HUES64 (cell line): ENCODE results near the gene RPS4Y2.

Experiments used
- H3K27ac ChIP-seq: 2 replicates; pipeline ENCODE4 v1.7.0; 2013; ENCODE audit warnings: low read depth, low read length, inconsistent platforms
- H3K27me3 ChIP-seq: 2 replicates; pipeline ENCODE4 v1.6.1; 2013; ENCODE audit warnings: mild to moderate bottlenecking, low read length; ENCODE audit not compliant: insufficient read depth
- H3K36me3 ChIP-seq: 2 replicates; pipeline ENCODE4 v1.6.1; 2013; ENCODE audit warnings: mild to moderate bottlenecking, low read length; ENCODE audit not compliant: insufficient read depth
- H3K4me1 ChIP-seq: 2 replicates; pipeline ENCODE4 v1.6.1; 2013; ENCODE audit warnings: mild to moderate bottlenecking, low read length, moderate library complexity; ENCODE audit not compliant: insufficient read depth
- H3K4me3 ChIP-seq: 2 replicates; pipeline ENCODE4 v1.5.1; 2013; ENCODE audit warnings: mild to moderate bottlenecking, low read length, moderate library complexity
- H3K9ac ChIP-seq: 2 replicates; pipeline ENCODE4 v1.6.1; 2013; ENCODE audit warnings: mild to moderate bottlenecking, low read depth, low read length
- H3K9me3 ChIP-seq: 2 replicates; pipeline ENCODE4 v1.6.1; 2013; ENCODE audit warnings: low read depth, low read length; ENCODE audit not compliant: insufficient read depth
- WGBS: fragments of 150-250, 120-280 bp; methylation state at CpG from one replicate; pipeline ENCODE4 v1.1.7; 2013; ENCODE audit warnings: missing lambda C conversion rate; 5-methylcytosine and 5-hydroxymethylcytosine counted together

Gene RPS4Y2

GRCh38 chrY:20776104-20776503 is 20.2 kb downstream of the RPS4Y2 start:
- H3K4me1 ChIP-seq = no peaks in the 10 kb centered on the region
- H3K4me3 ChIP-seq = no peak overlapping the region
- no peaks in the 10 kb centered on the region for H3K27me3 ChIP-seq
- WGBS = 81% methylated on average over 3 of the region's 4 CpGs
- H3K36me3 ChIP-seq = no peaks in the 10 kb centered on the region
- H3K27ac ChIP-seq = no peak overlapping the region
- no peak overlapping the region for H3K9ac ChIP-seq
- H3K9me3 ChIP-seq = peaks cover 46% of the 10 kb centered on the region

- Histone ChIP-seq H3K4me3 (no peak overlapping the region), H3K9ac (no peak overlapping the region), H3K27me3 (no peaks in the 10 kb centered on the region), H3K27ac (no peak overlapping the region), H3K36me3 (no peaks in the 10 kb centered on the region), H3K4me1 (no peaks in the 10 kb centered on the region), H3K9me3 (peaks cover 50% of the 10 kb centered on the region)
- WGBS = 70% methylated on average over 3 of the region's 3 CpGs
Observed at GRCh38 chrY:20780104-20780654, 24.3 kb downstream of the RPS4Y2 start.

DNA sequence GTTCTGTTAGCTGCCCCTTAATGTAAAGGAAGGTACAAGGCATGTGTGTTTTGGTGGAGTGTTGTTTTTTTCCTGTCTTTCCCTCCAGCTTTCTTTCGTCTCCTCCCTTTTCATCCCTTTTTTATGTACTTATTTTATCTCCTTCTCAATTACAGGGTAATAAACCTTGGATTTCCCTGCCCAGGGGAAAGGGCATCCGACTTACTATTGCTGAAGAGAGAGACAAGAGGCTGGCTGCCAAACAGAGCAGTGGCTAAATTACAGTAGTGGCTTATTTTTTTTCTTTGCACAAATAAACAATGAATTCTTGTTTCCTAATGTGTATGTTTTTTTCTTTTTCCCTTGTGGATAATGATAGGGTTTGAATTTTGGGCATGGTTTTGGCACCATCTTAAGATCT is 24.9 kb downstream of the RPS4Y2 start:
- H3K4me1 ChIP-seq = no peaks in the 10 kb centered on the region
- no peaks in the 10 kb centered on the region for H3K27me3 ChIP-seq
- no peak overlapping the region for H3K9ac ChIP-seq
- no peak overlapping the region for H3K4me3 ChIP-seq
- H3K36me3 ChIP-seq = no peaks in the 10 kb centered on the region
- H3K27ac ChIP-seq = no peak overlapping the region
- H3K9me3 ChIP-seq = peaks cover 45% of the 10 kb centered on the region
- WGBS = no CpG with 5 or more reads among the region's 2 CpGs

DNA sequence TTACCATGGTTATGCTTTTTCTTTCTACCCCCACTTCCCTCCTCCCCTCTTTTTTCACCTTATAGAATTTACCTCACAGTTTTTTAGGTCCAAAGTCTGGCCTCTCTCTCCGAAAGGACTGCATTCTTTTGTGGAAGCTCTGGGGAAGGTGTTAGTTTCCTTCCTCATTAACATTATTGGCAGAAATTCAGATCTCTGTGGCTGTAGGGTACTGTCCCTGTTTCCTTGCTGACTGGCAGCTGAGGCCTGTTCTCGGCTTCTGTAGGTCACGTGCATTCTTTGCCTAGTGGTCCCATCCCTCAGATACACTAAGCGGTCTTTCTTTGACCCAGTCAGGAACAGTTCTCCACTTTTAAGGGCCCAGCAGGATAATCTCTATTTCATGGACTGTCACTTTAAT is 25.5 kb downstream of the RPS4Y2 start:
- Histone ChIP-seq H3K27me3 (no peaks in the 10 kb centered on the region), H3K36me3 (no peaks in the 10 kb centered on the region), H3K27ac (no peak overlapping the region), H3K9ac (no peak overlapping the region), H3K4me1 (no peaks in the 10 kb centered on the region), H3K4me3 (no peak overlapping the region), H3K9me3 (peaks cover 47% of the 10 kb centered on the region)
- WGBS = 90% methylated on average over 3 of the region's 4 CpGs

DNA sequence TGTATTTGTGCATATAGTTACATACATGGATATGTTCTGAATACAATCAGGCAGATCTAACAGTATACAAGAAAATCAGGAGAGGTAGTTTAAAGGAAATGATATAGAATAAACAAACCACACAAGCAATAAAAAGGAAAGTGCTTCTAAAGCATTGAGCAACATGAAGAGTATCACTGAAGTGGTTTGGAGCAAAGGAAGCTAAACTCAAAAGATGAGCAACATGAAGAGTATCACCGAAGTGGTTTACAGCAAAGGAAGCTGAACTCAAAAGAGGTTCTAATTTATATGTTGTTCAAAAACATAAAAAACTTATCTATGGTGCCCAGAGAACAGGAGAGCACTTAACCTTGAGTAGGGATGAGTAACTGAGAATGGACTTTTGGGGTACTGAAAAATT is 29.1 kb downstream of the RPS4Y2 start:
- H3K4me3 ChIP-seq = no peak overlapping the region
- no peaks in the 10 kb centered on the region for H3K36me3 ChIP-seq
- WGBS = 88% methylated on average over 1 of the region's 1 CpG
- H3K27ac ChIP-seq = no peak overlapping the region
- no peak overlapping the region for H3K9ac ChIP-seq
- H3K9me3 ChIP-seq = peaks cover 46% of the 10 kb centered on the region
- no peaks in the 10 kb centered on the region for H3K4me1 ChIP-seq
- no peaks in the 10 kb centered on the region for H3K27me3 ChIP-seq

DNA sequence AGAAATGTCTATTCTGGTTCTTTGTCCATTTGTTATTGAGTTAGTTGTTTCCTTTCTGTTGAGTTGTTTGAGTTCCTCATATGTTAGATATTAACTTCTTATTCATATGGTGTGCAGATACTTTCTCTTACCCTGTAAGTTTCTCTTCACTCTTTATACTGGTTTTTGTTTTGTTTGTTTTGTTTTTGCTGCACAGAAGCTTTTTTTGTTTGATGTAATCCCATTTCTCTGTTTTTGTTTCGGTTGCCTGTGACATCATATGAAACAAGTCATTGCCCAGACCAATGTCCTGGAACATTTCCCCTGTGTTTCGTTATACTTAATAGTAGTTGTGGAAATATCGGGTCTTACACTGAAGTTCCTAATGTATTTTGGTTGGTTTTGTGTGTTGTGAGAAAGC is 31.2 kb downstream of the RPS4Y2 start:
- Histone ChIP-seq H3K4me3 (no peak overlapping the region), H3K36me3 (no peaks in the 10 kb centered on the region), H3K27me3 (no peaks in the 10 kb centered on the region), H3K9ac (no peak overlapping the region), H3K4me1 (no peaks in the 10 kb centered on the region), H3K27ac (no peak overlapping the region), H3K9me3 (peaks cover 40% of the 10 kb centered on the region)
- 72% methylated on average over 3 of the region's 3 CpGs for WGBS

- no peak overlapping the region for H3K9ac ChIP-seq
- H3K4me3 ChIP-seq = no peak overlapping the region
- no peaks in the 10 kb centered on the region for H3K36me3 ChIP-seq
- 90% methylated on average over 22 of the region's 22 CpGs for WGBS
- H3K4me1 ChIP-seq = no peaks in the 10 kb centered on the region
- no peaks in the 10 kb centered on the region for H3K27me3 ChIP-seq
- peaks cover 46% of the 10 kb centered on the region for H3K9me3 ChIP-seq
- H3K27ac ChIP-seq = no peak overlapping the region
Observed at GRCh38 chrY:20798351-20799049, 42.6 kb downstream of the RPS4Y2 start.

DNA sequence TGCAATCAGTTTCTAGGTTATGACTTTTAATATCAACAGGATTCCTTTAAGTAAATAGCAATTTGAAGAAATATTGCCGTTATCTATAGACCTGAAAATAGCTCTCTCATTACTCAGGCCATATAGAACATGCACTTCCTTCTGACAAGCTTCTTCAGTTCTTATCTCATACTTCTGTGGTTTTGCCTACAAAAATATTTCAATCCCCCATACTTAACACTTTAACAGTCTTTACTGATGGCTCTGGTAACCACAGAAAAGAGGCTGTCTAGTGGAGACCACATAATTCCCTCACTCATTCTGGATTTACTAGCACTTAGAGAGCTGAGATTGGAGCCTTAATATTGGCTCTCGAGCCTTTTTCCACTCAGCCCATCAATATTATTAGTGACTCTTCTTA is 46.8 kb downstream of the RPS4Y2 start:
- Histone ChIP-seq H3K27me3 (no peaks in the 10 kb centered on the region), H3K27ac (no peak overlapping the region), H3K36me3 (no peaks in the 10 kb centered on the region), H3K4me3 (no peak overlapping the region), H3K9ac (no peak overlapping the region), H3K4me1 (no peaks in the 10 kb centered on the region), H3K9me3 (peaks cover 46% of the 10 kb centered on the region)
- WGBS = 89% methylated on average over 2 of the region's 2 CpGs

GRCh38 chrY:20806243-20806642 is 50.3 kb downstream of the RPS4Y2 start:
- Histone ChIP-seq H3K4me3 (no peak overlapping the region), H3K27me3 (no peaks in the 10 kb centered on the region), H3K4me1 (no peaks in the 10 kb centered on the region), H3K27ac (no peak overlapping the region), H3K36me3 (no peaks in the 10 kb centered on the region), H3K9ac (no peak overlapping the region), H3K9me3 (peaks cover 37% of the 10 kb centered on the region)
- 71% methylated on average over 3 of the region's 3 CpGs for WGBS

DNA sequence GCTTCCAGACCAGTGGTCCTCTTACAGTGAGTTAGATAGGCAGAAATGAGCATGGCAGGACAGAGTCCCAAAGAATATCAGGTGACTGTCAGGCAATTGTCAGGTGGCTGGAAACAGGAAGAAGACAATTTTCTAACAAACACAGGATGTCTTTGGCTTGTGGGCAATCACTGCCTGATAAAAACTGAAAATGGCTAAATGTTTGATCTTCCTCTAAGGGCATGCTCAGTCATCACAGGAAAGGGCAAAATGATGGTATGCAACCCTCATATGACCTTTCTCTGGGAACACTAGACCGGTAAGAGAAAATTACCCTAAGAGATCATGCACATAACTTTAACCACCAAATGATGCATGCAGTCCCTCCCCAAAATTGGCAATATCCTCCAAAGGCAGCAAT is 57.6 kb downstream of the RPS4Y2 start:
- H3K4me3 ChIP-seq = no peak overlapping the region
- H3K27ac ChIP-seq = no peak overlapping the region
- no peaks in the 10 kb centered on the region for H3K36me3 ChIP-seq
- no peaks in the 10 kb centered on the region for H3K4me1 ChIP-seq
- H3K9me3 ChIP-seq = peaks cover 36% of the 10 kb centered on the region
- 100% methylated on average over 1 of the region's 1 CpG for WGBS
- H3K27me3 ChIP-seq = no peaks in the 10 kb centered on the region
- no peak overlapping the region for H3K9ac ChIP-seq

DNA sequence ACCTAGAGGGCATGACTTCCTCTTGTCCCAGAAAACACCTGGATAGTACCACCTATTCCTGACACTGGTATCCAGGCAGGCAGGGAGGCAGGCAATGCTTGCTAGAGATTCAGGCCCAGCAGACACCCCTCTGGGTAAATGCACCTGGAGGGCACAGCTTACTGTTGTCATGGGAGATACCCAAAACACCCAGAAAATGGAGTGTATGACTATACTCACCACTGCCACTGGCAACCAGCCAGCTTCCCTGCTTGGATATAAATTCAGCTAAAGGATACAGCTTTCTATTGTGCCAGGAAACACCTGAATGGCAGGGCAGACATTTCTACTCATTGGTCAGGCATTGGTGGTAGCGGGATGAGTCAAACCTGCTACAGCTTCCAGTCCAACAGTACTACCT is 58.9 kb downstream of the RPS4Y2 start:
- 53% methylated on average over 1 of the region's 1 CpG for WGBS
- Histone ChIP-seq H3K27me3 (no peaks in the 10 kb centered on the region), H3K9me3 (peaks cover 32% of the 10 kb centered on the region), H3K4me1 (no peaks in the 10 kb centered on the region), H3K27ac (no peak overlapping the region), H3K4me3 (no peak overlapping the region), H3K36me3 (no peaks in the 10 kb centered on the region), H3K9ac (no peak overlapping the region)

GRCh38 chrY:20817067-20817466 is 61.2 kb downstream of the RPS4Y2 start:
- 67% methylated on average over 2 of the region's 2 CpGs for WGBS
- no peaks in the 10 kb centered on the region for H3K4me1 ChIP-seq

More at GRCh38 chrY:20817067-20817466, 61.2 kb downstream of the RPS4Y2 start:
- peaks cover 32% of the 10 kb centered on the region; the same call in 1 of the 2 replicates for H3K9me3 ChIP-seq
- no peak overlapping the region for H3K4me3 ChIP-seq
- H3K36me3 ChIP-seq = no peaks in the 10 kb centered on the region
- no peaks in the 10 kb centered on the region for H3K27me3 ChIP-seq
- H3K27ac ChIP-seq = no peak overlapping the region
- H3K9ac ChIP-seq = no peak overlapping the region
